A549 (cell line): ENCODE data around the gene CES4A. TPM values are rescaled to one million over a fixed set of nuclear protein-coding genes. Genes with fewer than 3 reads are reported as not detected.
A peak's percentile ranks its signal among the peaks of the same experiment; 100 is the strongest.
"Not testable (repeated sequence)": the region's sequence is repeated elsewhere in the genome, so short reads cannot be mapped to it uniquely, and the experiment has no call there.

Experiments used
- ATAC-seq, 2 experiments: fragments of 200-7000 bp in 1 of 2; fragments of >200 bp in 1 of 2; cut with Nextera tagmentation in 1 of 2; cut with Tn5 transposase in 1 of 2; 3 replicates each; pipeline versions ENCODE4 v1.8.0 to v1.9.1; 2018 to 2020; ENCODE audit warnings: mild to moderate bottlenecking in 1 of 2, moderate library complexity in 1 of 2
- CTCF ChIA-PET: fragments of 300-600 bp; sonication (Branson Sonifier 250); formaldehyde crosslinking; extraction: SDS; loops from one replicate; lab custom pipeline; 2021; ENCODE audit warnings: antibody characterized with exemption, inconsistent platforms; lab: Yijun Ruan, JAX
- POLR2A ChIA-PET: fragments of 350-600 bp; formaldehyde crosslinking; extraction: SDS; loops from one replicate; lab custom pipeline; 2021; ENCODE audit warnings: antibody characterized with exemption, inconsistent platforms; lab: Yijun Ruan, JAX
- DNase-seq, 2 experiments: peaks; one replicate each; pipeline versions ENCODE4 v3.0.0 to v3.0.0-alpha.2; 2011 to 2016; ENCODE audit warnings: low read depth in 1 of 2, low spot score in 1 of 2
- FAIRE-seq: peaks from 2 replicates; lab custom pipeline; 2011; peaks lifted over from hg19 to GRCh38; lab: Jason Lieb, UNC
- H3K27ac ChIP-seq, 2 experiments: fragments of >200 bp; sonication (Bioruptor Twin); formaldehyde crosslinking; 3 replicates each; pipeline ENCODE4 v1.5.1; 2016 to 2017
- H3K4me1 ChIP-seq: fragments of >200 bp; sonication (Bioruptor Twin); formaldehyde crosslinking; 3 replicates; pipeline ENCODE4 v1.6.1; 2016
- H3K4me2 ChIP-seq: fragments of >200 bp; sonication (Bioruptor Twin); formaldehyde crosslinking; 3 replicates; pipeline ENCODE4 v1.6.1; 2016
- H3K4me3 ChIP-seq: fragments of >200 bp; sonication (Bioruptor Twin); formaldehyde crosslinking; 3 replicates; pipeline ENCODE4 v1.5.1; 2016
- H3K9me3 ChIP-seq: fragments of >200 bp; sonication (Bioruptor Twin); formaldehyde crosslinking; 3 replicates; pipeline ENCODE4 v1.6.1; 2016
- CEBPB ChIP-seq, 2 experiments: fragments of >200 bp in 1 of 2; sonication (Bioruptor Twin) in 1 of 2; formaldehyde crosslinking in 1 of 2; IDR thresholded peaks; 2 replicates each; pipeline ENCODE4 v1.6.1; 2012 to 2016
- CHD4 ChIP-seq: fragments of 200-600 bp; sonication (generic); IDR thresholded peaks from 2 replicates; pipeline ENCODE4 v1.6.1; 2016; ENCODE audit warnings: antibody characterized with exemption, mild to moderate bottlenecking, borderline replicate concordance
- EHMT2 ChIP-seq: fragments of 200-600 bp; sonication (generic); IDR thresholded peaks from 2 replicates; pipeline ENCODE4 v1.6.1; 2016; ENCODE audit warnings: antibody characterized with exemption, low read depth, mild to moderate bottlenecking, moderate library complexity
- HES2 ChIP-seq: fragments of >200 bp; sonication (Bioruptor Twin); formaldehyde crosslinking; IDR thresholded peaks from 2 replicates; pipeline ENCODE4 v1.6.1; 2016
- HOXB13 ChIP-seq: fragments of 250-450 bp; sonication (Bioruptor Pico); IDR thresholded peaks from 2 replicates; pipeline ENCODE4 v1.5.0; 2020; ENCODE audit warnings: low read depth, mild to moderate bottlenecking, moderate library complexity
- KDM1A ChIP-seq: fragments of 200-600 bp; sonication (generic); IDR thresholded peaks from 2 replicates; pipeline ENCODE4 v1.6.1; 2016; ENCODE audit warnings: low read depth, mild to moderate bottlenecking
- KDM5A ChIP-seq: fragments of 200-600 bp; sonication (generic); IDR thresholded peaks from 2 replicates; pipeline ENCODE4 v1.6.1; 2016; ENCODE audit warnings: antibody characterized with exemption, mild to moderate bottlenecking
- NFE2L2 ChIP-seq: fragments of 150-350 bp; conservative IDR thresholded peaks from 2 replicates; pipeline ENCODE4 v1.6.1; 2014; ENCODE audit warnings: low read length
- NPAS2 ChIP-seq: fragments of 250-450 bp; sonication (Bioruptor Pico); IDR thresholded peaks from 2 replicates; pipeline ENCODE4 v1.8.0; 2022; ENCODE audit warnings: mild to moderate bottlenecking, moderate library complexity, borderline replicate concordance
- POLR2A ChIP-seq: IDR thresholded peaks from 2 replicates; pipeline ENCODE4 v1.6.1; 2012; ENCODE audit warnings: mild to moderate bottlenecking, low read length
- RAD21 ChIP-seq, 2 experiments: fragments of >200 bp in 1 of 2; sonication (Bioruptor Twin) in 1 of 2; formaldehyde crosslinking in 1 of 2; IDR thresholded peaks in 1 of 2; conservative IDR thresholded peaks in 1 of 2; 2 replicates in 1 of 2; 3 replicates in 1 of 2; pipeline ENCODE4 v1.6.1; 2012 to 2018; ENCODE audit warnings: inconsistent platforms in 1 of 2
- REST ChIP-seq: fragments of 200-600 bp; sonication (generic); IDR thresholded peaks from 2 replicates; pipeline ENCODE4 v1.6.1; 2016; ENCODE audit warnings: antibody characterized with exemption, mild to moderate bottlenecking, moderate library complexity
- RFX5 ChIP-seq: fragments of 450-650 bp; IDR thresholded peaks from 2 replicates; pipeline ENCODE4 v1.7.1; 2014; ENCODE audit warnings: antibody characterized with exemption, mild to moderate bottlenecking, moderate library complexity
- RNF2 ChIP-seq: fragments of 200-600 bp; sonication (generic); IDR thresholded peaks from 2 replicates; pipeline ENCODE4 v1.6.1; 2016; ENCODE audit warnings: low read depth, mild to moderate bottlenecking, antibody characterized with exemption, moderate library complexity, borderline replicate concordance
- SMC3 ChIP-seq: fragments of >200 bp; sonication (Bioruptor Twin); formaldehyde crosslinking; IDR thresholded peaks from 3 replicates; pipeline ENCODE4 v1.6.1; 2018; ENCODE audit warnings: inconsistent platforms
- ZFP36 ChIP-seq: fragments of 450-650 bp; IDR thresholded peaks from 2 replicates; pipeline ENCODE4 v1.6.1; 2014; ENCODE audit warnings: borderline replicate concordance; ENCODE audit not compliant: partially characterized antibody
- WGBS: methylation state at CpG from one replicate; pipeline ENCODE4 v1.1.6; 2017; ENCODE audit errors: missing lambda C conversion rate; 5-methylcytosine and 5-hydroxymethylcytosine counted together
- polyA plus RNA-seq, 4 experiments: library from polyadenylated mRNA; depleted of rRNA in 3 of 4; stranded (reverse); fragments of >200 nt; fragmentation: RNase III in 1 of 4; extraction: RNeasy Plus Mini Kit Qiagen cat#74134 plus additional on column Dnase treatment in 1 of 4; gene quantifications; 2 replicates in 3 of 4; 3 replicates in 1 of 4; pipeline ENCODE4 v1.2.3, GENCODE V29; 2011 to 2017
- TF ChIP-seq, protein P1 (sequence below): fragments of >200 bp; sonication (Bioruptor Twin); formaldehyde crosslinking; IDR thresholded peaks from 3 replicates; pipeline ENCODE4 v1.5.1; 2016
- TF ChIP-seq, protein P2 (sequence below): IDR thresholded peaks from 2 replicates; pipeline ENCODE4 v1.6.1; 2012; ENCODE audit warnings: low read depth, borderline replicate concordance

CES4A gene
- polyA plus RNA-seq, 2 of the 4 experiments (the other 2 are of a cell fraction) = 2.8 to 3.5 TPM

DNA sequence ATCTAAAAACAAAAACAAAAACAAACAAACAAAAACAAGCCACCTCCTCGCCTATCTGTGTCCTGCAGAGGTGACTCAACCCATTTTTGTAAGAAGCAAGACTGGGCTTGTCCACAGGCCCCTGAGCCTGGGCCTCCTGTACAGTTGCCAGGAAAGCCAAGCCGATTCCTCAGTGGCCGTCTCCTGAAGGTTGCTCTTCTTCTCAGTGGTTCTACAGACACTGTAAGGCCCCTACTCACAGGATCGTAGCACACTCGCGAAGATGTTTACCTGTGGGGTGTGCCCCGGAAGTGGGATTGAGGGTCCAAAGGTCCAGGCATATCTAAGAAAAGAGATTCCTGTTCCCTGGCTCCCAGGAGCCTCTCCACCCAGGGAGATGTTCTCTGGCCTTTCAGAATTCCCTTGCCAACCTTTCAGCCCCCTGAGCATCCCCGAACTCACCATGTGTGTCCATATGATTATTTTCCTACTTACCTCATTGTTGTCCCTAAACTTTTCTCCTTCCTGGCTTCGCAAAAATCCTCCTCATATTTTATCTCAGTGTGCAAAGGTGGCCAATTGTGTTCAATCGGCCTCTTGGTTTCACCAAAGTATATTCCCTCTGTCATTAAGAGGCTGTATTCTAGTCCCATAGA, 34.8 kb upstream of the CES4A start:
- TF ChIP-seq, protein P1, sequence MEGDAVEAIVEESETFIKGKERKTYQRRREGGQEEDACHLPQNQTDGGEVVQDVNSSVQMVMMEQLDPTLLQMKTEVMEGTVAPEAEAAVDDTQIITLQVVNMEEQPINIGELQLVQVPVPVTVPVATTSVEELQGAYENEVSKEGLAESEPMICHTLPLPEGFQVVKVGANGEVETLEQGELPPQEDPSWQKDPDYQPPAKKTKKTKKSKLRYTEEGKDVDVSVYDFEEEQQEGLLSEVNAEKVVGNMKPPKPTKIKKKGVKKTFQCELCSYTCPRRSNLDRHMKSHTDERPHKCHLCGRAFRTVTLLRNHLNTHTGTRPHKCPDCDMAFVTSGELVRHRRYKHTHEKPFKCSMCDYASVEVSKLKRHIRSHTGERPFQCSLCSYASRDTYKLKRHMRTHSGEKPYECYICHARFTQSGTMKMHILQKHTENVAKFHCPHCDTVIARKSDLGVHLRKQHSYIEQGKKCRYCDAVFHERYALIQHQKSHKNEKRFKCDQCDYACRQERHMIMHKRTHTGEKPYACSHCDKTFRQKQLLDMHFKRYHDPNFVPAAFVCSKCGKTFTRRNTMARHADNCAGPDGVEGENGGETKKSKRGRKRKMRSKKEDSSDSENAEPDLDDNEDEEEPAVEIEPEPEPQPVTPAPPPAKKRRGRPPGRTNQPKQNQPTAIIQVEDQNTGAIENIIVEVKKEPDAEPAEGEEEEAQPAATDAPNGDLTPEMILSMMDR = no peak
- TF ChIP-seq CHD4 (no peak), REST (no peak), HOXB13 (CRISPR knock-in tag) (no peak), RNF2 (no peak), EHMT2 (no peak), CEBPB (IDR thresholded peaks at IDR 0.05) (no peak), ZFP36 (no peak), NFE2L2 (no peak), KDM5A (no peak), KDM1A (no peak), HES2 (no peak), POLR2A (no peak)
- TF ChIP-seq, all 56 proteins: peak for 0
- ATAC-seq (peak; percentile 48 to 52; a peak in 4 of 6 replicates), DNase-seq (no peak), FAIRE-seq (no peak)
- no peak overlapping the region for H3K4me3 ChIP-seq
- peaks cover 8% of the 10 kb centered on the region; the same call in 1 of the 3 replicates for H3K9me3 ChIP-seq
- CTCF ChIA-PET = interaction anchor here (0.6 to 3.1 kb wide), 69 partner anchors 8 to 522 kb away, joined by 3 to 65 read pairs (median 4); partner anchors contain the start of genes B3GNT9, CES3, CES4A and EXOC3L1
- POLR2A ChIA-PET = interaction anchor here (1.4 kb wide), 1 partner anchor 8 kb away, joined by 3 read pairs; the partner anchor contains the start of gene CES3
- 35% methylated on average over 10 of the region's 10 CpGs for WGBS
- H3K27ac ChIP-seq = peak overlapping the region; percentile 26 to 38; a peak in 3 of 6 replicates
- H3K4me1 ChIP-seq = peaks cover 8% of the 10 kb centered on the region; the same call in 2 of the 3 replicates
- H3K4me2 ChIP-seq = peak overlapping the region; percentile 41

- Histone ChIP-seq H3K9me3 (peaks cover 8% of the 10 kb centered on the region; the same call in 1 of the 3 replicates), H3K4me3 (no peak overlapping the region), H3K4me2 (peak overlapping the region; percentile 41), H3K4me1 (peaks cover 8% of the 10 kb centered on the region; the same call in 2 of the 3 replicates), H3K27ac (peak overlapping the region; percentile 26 to 38; a peak in 3 of 6 replicates)
- ChIA-PET CTCF (interaction anchor here (0.6 to 3.1 kb wide), 67 partner anchors 7 to 522 kb away, joined by 3 to 65 read pairs (median 4); partner anchors contain the start of genes B3GNT9, CES3, CES4A and EXOC3L1), POLR2A (no interaction called here)
- WGBS = 4% methylated on average over 8 of the region's 8 CpGs
- DNase-seq (peak; percentile 81 to 90), ATAC-seq (peak; percentile 93 to 96), FAIRE-seq (no peak)
- TF ChIP-seq SMC3 (peak; percentile 75), RAD21 (conservative IDR thresholded peaks at IDR 0.05 in 1 of 2, IDR thresholded peaks at IDR 0.05 in 1 of 2) (peak; percentile 89 to 90), RFX5 (no peak), RNF2 (no peak), NPAS2 (CRISPR knock-in tag) (no peak)
- TF ChIP-seq, protein P1 = peak; percentile 89
- TF ChIP-seq, protein P2, sequence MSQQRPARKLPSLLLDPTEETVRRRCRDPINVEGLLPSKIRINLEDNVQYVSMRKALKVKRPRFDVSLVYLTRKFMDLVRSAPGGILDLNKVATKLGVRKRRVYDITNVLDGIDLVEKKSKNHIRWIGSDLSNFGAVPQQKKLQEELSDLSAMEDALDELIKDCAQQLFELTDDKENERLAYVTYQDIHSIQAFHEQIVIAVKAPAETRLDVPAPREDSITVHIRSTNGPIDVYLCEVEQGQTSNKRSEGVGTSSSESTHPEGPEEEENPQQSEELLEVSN = no peak
Observed at GRCh38 chr16:66954097-66954659, 34.2 kb upstream of the CES4A start.

DNA sequence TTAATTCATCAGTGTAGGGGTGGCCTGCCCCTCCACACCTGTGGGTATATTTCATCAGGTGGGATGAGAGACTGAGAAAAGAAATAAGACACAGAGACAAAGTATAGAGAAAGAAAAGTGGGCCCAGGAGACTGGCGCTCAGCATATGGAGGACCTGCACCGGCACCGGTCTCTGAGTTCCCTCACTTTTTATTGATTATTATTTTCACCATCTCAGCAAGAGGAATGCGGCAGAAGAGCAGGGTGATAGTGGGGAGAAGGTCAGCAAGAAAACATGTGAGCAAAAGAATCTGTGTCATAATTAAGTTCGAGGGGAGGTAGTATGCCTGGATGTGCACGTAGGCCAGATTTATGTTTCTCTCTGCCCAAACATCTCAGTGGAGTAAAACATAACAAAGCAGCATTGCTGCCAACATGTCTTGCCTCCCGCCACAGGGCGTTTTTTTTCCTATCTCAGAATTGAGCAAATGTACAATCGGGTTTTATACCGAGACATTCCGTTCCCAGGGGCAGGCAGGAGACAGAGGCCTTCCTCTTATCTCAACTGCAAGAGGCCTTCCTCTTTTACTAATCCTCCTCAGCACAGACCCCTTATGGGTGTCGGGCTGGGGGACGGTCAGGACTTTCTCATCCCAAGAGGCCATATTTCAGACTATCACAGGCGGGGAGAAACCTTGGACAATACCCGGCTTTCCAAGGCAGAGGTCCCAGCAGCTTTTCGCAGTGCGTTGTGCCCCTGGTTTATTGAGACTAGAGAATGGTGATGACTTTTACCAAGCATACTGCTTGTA, 32.8 kb upstream of the CES4A start:
- 83% methylated on average over 17 of the region's 17 CpGs for WGBS
- DNase-seq, H3K4me2 ChIP-seq, ATAC-seq, POLR2A ChIA-PET, H3K27ac ChIP-seq, H3K4me3 ChIP-seq, FAIRE-seq, H3K4me1 ChIP-seq, H3K9me3 ChIP-seq: not testable (repeated sequence)
- CTCF ChIA-PET = interaction anchor here (1.0 to 15.9 kb wide), 6 partner anchors 11 to 214 kb away, joined by 3 to 216 read pairs (median 6); partner anchors contain the start of gene NOL3
